Nephron progenitor cell (in vitro differentiated cells): Measurements from ENCODE around the gene NUBP1.

ENCODE experiments used
- DNase-seq: peaks from one replicate; pipeline ENCODE4 v3.0.0; 2021
- H3K27ac Mint-ChIP-seq: 2 replicates; pipeline ENCODE4 v1.8.0; 2021; ENCODE audit warnings: mild to moderate bottlenecking, moderate library complexity, mixed read lengths
- H3K27me3 Mint-ChIP-seq: 2 replicates; pipeline ENCODE4 v1.8.0; 2021; ENCODE audit warnings: mild to moderate bottlenecking, low read depth, mixed read lengths; ENCODE audit not compliant: poor library complexity
- H3K36me3 Mint-ChIP-seq: 2 replicates; pipeline ENCODE4 v1.8.0; 2021; ENCODE audit warnings: low read depth, mixed read lengths
- H3K4me1 Mint-ChIP-seq: 2 replicates; pipeline ENCODE4 v1.8.0; 2021; ENCODE audit warnings: mixed read lengths
- H3K4me3 Mint-ChIP-seq: 2 replicates; pipeline ENCODE4 v1.8.0; 2021; ENCODE audit warnings: mild to moderate bottlenecking, moderate library complexity, mixed read lengths
- H3K9me3 Mint-ChIP-seq: 2 replicates; pipeline ENCODE4 v1.8.0; 2021; ENCODE audit warnings: mild to moderate bottlenecking, moderate library complexity, mixed read lengths
- CTCF ChIP-seq: fragments of 200-600 bp; sonication (generic); IDR thresholded peaks from 2 replicates; pipeline ENCODE4 v1.5.0; 2021; ENCODE audit warnings: antibody characterized with exemption

NUBP1 gene

GRCh38 chr16:10756574-10756973, 12.9 kb downstream of the NUBP1 start:
- Mint-ChIP-seq H3K36me3 (peaks cover 64% of the 10 kb centered on the region), H3K27ac (no peak overlapping the region)
- TF ChIP-seq CTCF, result no peak

GRCh38 chr16:10760858-10761257, 17.2 kb downstream of the NUBP1 start:
- DNase-seq, result no peak
- peak overlapping the region; percentile 32 for H3K27ac Mint-ChIP-seq
- no peak for TF ChIP-seq CTCF
- H3K4me3 Mint-ChIP-seq, result no peak overlapping the region
- no peaks in the 10 kb centered on the region for H3K9me3 Mint-ChIP-seq
- no peaks in the 10 kb centered on the region for H3K4me1 Mint-ChIP-seq
- H3K36me3 Mint-ChIP-seq, result peaks cover 80% of the 10 kb centered on the region
- H3K27me3 Mint-ChIP-seq, result no peaks in the 10 kb centered on the region

More at GRCh38 chr16:10756574-10756973, 12.9 kb downstream of the NUBP1 start:
- H3K4me3 Mint-ChIP-seq, result no peak overlapping the region
- DNase-seq, result no peak
- H3K4me1 Mint-ChIP-seq, result peaks cover 5% of the 10 kb centered on the region
- no peaks in the 10 kb centered on the region for H3K27me3 Mint-ChIP-seq
- H3K9me3 Mint-ChIP-seq, result no peaks in the 10 kb centered on the region

GRCh38 chr16:10761373-10761772, 17.7 kb downstream of the NUBP1 start:
- no peak for TF ChIP-seq CTCF

GRCh38 chr16:10762336-10763016, 18.8 kb downstream of the NUBP1 start:
- DNase-seq, result no peak
- no peaks in the 10 kb centered on the region for H3K9me3 Mint-ChIP-seq
- H3K27me3 Mint-ChIP-seq, result no peaks in the 10 kb centered on the region
- no peaks in the 10 kb centered on the region for H3K4me1 Mint-ChIP-seq
- H3K36me3 Mint-ChIP-seq, result peaks cover 79% of the 10 kb centered on the region
- TF ChIP-seq CTCF, result no peak
- no peak overlapping the region for H3K27ac Mint-ChIP-seq
- no peak overlapping the region for H3K4me3 Mint-ChIP-seq

More at GRCh38 chr16:10761373-10761772, 17.7 kb downstream of the NUBP1 start:
- Mint-ChIP-seq H3K27ac (peak overlapping the region; percentile 93), H3K36me3 (peaks cover 82% of the 10 kb centered on the region), H3K9me3 (no peaks in the 10 kb centered on the region), H3K4me1 (no peaks in the 10 kb centered on the region), H3K4me3 (no peak overlapping the region), H3K27me3 (no peaks in the 10 kb centered on the region)
- no peak for DNase-seq

GRCh38 chr16:10763456-10763855, 19.8 kb downstream of the NUBP1 start:
- no peaks in the 10 kb centered on the region for H3K9me3 Mint-ChIP-seq
- H3K27me3 Mint-ChIP-seq, result no peaks in the 10 kb centered on the region
- H3K27ac Mint-ChIP-seq, result no peak overlapping the region
- no peak for TF ChIP-seq CTCF
- no peaks in the 10 kb centered on the region for H3K4me1 Mint-ChIP-seq
- DNase-seq, result no peak
- H3K4me3 Mint-ChIP-seq, result no peak overlapping the region
- H3K36me3 Mint-ChIP-seq, result peaks cover 77% of the 10 kb centered on the region

GRCh38 chr16:10765772-10766171, 22.1 kb downstream of the NUBP1 start:
- Mint-ChIP-seq H3K36me3 (peaks cover 62% of the 10 kb centered on the region), H3K9me3 (no peaks in the 10 kb centered on the region), H3K27me3 (no peaks in the 10 kb centered on the region), H3K4me1 (no peaks in the 10 kb centered on the region), H3K27ac (peak overlapping the region; percentile 31), H3K4me3 (no peak overlapping the region)
- no peak for TF ChIP-seq CTCF
- no peak for DNase-seq
